C4-2B (cell line): ENCODE data around the gene HILPDA.

Source experiments
- CTCF ChIP-seq: fragments of 450-650 bp; conservative IDR thresholded peaks from 2 replicates; pipeline ENCODE4 v1.5.1; 2017; ENCODE audit warnings: mild to moderate bottlenecking
- ZFX ChIP-seq: fragments of 450-650 bp; IDR thresholded peaks from 2 replicates; pipeline ENCODE4 v1.6.1; 2017

- TF ChIP-seq CTCF (no peak), ZFX (no peak)
These were observed 24.5 kb upstream of the HILPDA start for GRCh38 chr7:128431221-128431620.
